Transverse colon (tissue), 4 donors: ENCODE measurements around the gene GTF3C4.

ENCODE experiments used
- POLR2A ChIP-seq: fragments of 450-650 bp; IDR thresholded peaks from one replicate; pipeline ENCODE4 v1.6.1; 2016; ENCODE audit warnings: antibody characterized with exemption, mild to moderate bottlenecking, moderate library complexity
- POLR2AphosphoS5 ChIP-seq, 3 donors: sonication (generic); formaldehyde crosslinking; IDR thresholded peaks; one replicate each; pipeline ENCODE4 v1.6.1; 2016; ENCODE audit warnings: antibody characterized with exemption in 3 of 3
- TF ChIP-seq, protein P1 (sequence below), 5 experiments: fragments of 200-600 bp in 3 of 5; fragments of 450-650 bp in 2 of 5; sonication (generic) in 3 of 5; IDR thresholded peaks; 1 replicate in 2 of 5; 2 replicates in 3 of 5; pipeline ENCODE4 v1.5.1; 2016 to 2017; ENCODE audit warnings: antibody characterized with exemption in 5 of 5, inconsistent platforms in 3 of 5, mild to moderate bottlenecking in 2 of 5, moderate library complexity in 1 of 5

DNA sequence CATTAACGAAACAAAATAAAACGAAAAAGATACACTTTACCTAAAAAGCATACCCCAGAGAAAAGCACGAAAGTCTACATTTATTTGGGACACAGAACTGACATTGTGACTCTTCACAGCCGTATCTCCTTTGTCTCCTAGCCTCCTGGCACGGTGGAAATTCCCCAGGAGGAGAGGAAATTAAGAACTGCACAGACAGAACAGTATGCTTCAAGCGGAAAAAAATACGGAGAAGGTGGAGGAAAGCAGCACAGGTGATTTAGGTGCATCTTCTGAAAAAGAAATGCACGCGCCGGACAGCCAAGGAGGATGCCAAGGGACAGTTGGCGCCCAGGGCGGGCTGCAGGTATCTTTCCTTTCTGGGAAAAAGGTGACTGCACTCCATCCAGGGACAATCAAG is 32.5 kb upstream of the GTF3C4 start:
- no peak for TF ChIP-seq POLR2AphosphoS5 (IDR thresholded peaks at IDR 0.05)
- TF ChIP-seq, protein P1, sequence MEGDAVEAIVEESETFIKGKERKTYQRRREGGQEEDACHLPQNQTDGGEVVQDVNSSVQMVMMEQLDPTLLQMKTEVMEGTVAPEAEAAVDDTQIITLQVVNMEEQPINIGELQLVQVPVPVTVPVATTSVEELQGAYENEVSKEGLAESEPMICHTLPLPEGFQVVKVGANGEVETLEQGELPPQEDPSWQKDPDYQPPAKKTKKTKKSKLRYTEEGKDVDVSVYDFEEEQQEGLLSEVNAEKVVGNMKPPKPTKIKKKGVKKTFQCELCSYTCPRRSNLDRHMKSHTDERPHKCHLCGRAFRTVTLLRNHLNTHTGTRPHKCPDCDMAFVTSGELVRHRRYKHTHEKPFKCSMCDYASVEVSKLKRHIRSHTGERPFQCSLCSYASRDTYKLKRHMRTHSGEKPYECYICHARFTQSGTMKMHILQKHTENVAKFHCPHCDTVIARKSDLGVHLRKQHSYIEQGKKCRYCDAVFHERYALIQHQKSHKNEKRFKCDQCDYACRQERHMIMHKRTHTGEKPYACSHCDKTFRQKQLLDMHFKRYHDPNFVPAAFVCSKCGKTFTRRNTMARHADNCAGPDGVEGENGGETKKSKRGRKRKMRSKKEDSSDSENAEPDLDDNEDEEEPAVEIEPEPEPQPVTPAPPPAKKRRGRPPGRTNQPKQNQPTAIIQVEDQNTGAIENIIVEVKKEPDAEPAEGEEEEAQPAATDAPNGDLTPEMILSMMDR (IDR thresholded peaks at IDR 0.05): no peak
- TF ChIP-seq POLR2A: no peak
